ENCODE measurements around the gene TTLL11. TPM values are rescaled to one million over a fixed set of nuclear protein-coding genes. Genes with fewer than 3 reads are reported as not detected.

TTLL11 gene
- total and polyA plus RNA-seq, 2 of the 8 experiments (the other 6 are each of a cell fraction or from before 2014, with no cell fraction given): 0.56 to 0.80 TPM

DNA sequence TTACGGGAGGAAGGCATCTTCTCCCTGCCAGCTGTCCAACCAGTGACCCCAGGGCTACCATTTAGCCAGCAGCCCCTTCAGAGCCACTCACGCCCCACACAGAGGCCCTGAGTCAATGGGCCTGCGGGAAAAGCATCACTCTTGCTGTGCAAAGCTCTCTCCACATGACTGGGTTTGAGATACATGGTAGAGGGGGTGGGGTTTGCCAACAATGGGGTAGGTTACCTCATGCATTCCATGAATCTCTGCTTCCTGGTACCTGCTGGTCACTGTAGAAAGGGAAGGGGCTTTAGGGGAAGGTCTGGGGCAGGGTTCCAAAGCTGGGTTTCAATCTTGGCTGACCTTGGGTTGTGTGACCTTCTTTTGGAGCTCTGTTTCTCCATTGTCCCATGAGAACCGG is 22.9 kb upstream of the TTLL11 start:
- H3K79me1 ChIP-seq (ENCODE audit: low read depth, low read length): no peaks in the 10 kb centered on the region
- no peak overlapping the region for H3K23ac ChIP-seq (ENCODE audit: insufficient read length)
- peak overlapping the region; percentile 8 for H2BK15ac ChIP-seq (ENCODE audit: low read length)
- peak overlapping the region; percentile 37; the same call in 1 of the 2 replicates for H4K8ac ChIP-seq (ENCODE audit: extremely low read depth, insufficient read depth, low read length)
- 55% methylated on average over 4 of the region's 4 CpGs; no CpG with 5 or more reads in 1 of the 2 experiments for WGBS, 2 experiments (ENCODE audit: extremely low coverage in 1 of 2, insufficient coverage in 1 of 2, insufficient read length in 1 of 2, insufficient replicate concordance in 2 of 2, low coverage in 1 of 2, low lambda C conversion rate in 2 of 2, missing lambda C conversion rate in 1 of 2)
- no peak overlapping the region for H3K4me3 ChIP-seq (ENCODE audit: extremely low read depth in 1 of 4, insufficient read depth in 2 of 4, low read depth in 3 of 4, low read length in 4 of 4)
- H3K9me3 ChIP-seq (ENCODE audit: insufficient read depth in 2 of 2, low read depth in 1 of 2, low read length in 1 of 2): no peaks in the 10 kb centered on the region
- peak overlapping the region; percentile 95 for H2BK20ac ChIP-seq (ENCODE audit: low read length)
- H2BK12ac ChIP-seq (ENCODE audit: low read depth, low read length): peak overlapping the region; percentile 97; the same call in 1 of the 2 replicates
- peak overlapping the region; percentile 51; the same call in 1 of the 2 replicates for H3K27ac ChIP-seq (ENCODE audit: low read depth, low read length)
- POLR2A ChIA-PET (ENCODE audit: partially characterized antibody): interaction anchor here (1.1 to 1.2 kb wide), 4 partner anchors 9 to 28 kb away, joined by 3 to 4 read pairs (median 4); no protein-coding TSS in a partner anchor
- H3K23me2 ChIP-seq (ENCODE audit: low read depth, low read length): no peaks in the 10 kb centered on the region
- no peaks in the 10 kb centered on the region for H3K36me3 ChIP-seq (ENCODE audit: control insufficient read depth in 2 of 4, insufficient read depth in 4 of 4, low read length in 3 of 4)
- peak overlapping the region; percentile 8 for H3K4ac ChIP-seq (replicated peaks; ENCODE audit: insufficient read length, low read depth, low read length)
- CTCF ChIA-PET (ENCODE audit: partially characterized antibody): interaction anchor here (1.5 to 15.6 kb wide), 7 partner anchors 7 to 252 kb away, joined by 3 to 544 read pairs (median 94); no protein-coding TSS in a partner anchor
- H3K18ac ChIP-seq (ENCODE audit: extremely low read depth, low read length): peak overlapping the region; percentile 62; the same call in 1 of the 2 replicates
- FAIRE-seq (no peak), DNase-seq (ENCODE audit: low read depth in 1 of 2, low spot score in 2 of 2) (no peak)
- H2AFZ ChIP-seq (ENCODE audit: low read length): peak overlapping the region; percentile 54; the same call in 1 of the 2 replicates
- no peak overlapping the region for H3K14ac ChIP-seq (ENCODE audit: insufficient read length)
- H2AK5ac ChIP-seq (ENCODE audit: low read depth, low read length): 0 out of 2 replicates have a peak overlapping the region, but pooled peaks have one; percentile 53
- no peaks in the 10 kb centered on the region for H4K20me1 ChIP-seq (replicated peaks in 1 of 2; ENCODE audit: control insufficient read depth in 1 of 2, insufficient read depth in 2 of 2, low read length in 2 of 2)
- no peak overlapping the region for H4K5ac ChIP-seq (ENCODE audit: insufficient read length, low read depth, low read length)
- peak overlapping the region; percentile 50 for H4K91ac ChIP-seq (replicated peaks; ENCODE audit: insufficient read length, low read length)
- no peak overlapping the region for H2BK120ac ChIP-seq (replicated peaks; ENCODE audit: low read depth, low read length)
- H3K27me3 ChIP-seq (replicated peaks in 1 of 4; ENCODE audit: control insufficient read depth in 3 of 4, extremely low read depth in 1 of 4, insufficient read depth in 3 of 4, low read length in 3 of 4): no peaks in the 10 kb centered on the region; a peak in 2 of 7 replicates
- H3K4me2 ChIP-seq (ENCODE audit: insufficient read depth in 1 of 2, low read depth in 2 of 2, low read length in 2 of 2): peak overlapping the region; percentile 37 to 41; a peak in 2 of 4 replicates
- H3K79me2 ChIP-seq (ENCODE audit: control insufficient read depth in 1 of 2, insufficient read depth in 2 of 2, low read length in 2 of 2): no peaks in the 10 kb centered on the region
- peaks cover 8 to 16% (median 12%) of the 10 kb centered on the region in 4 experiments for H3K4me1 ChIP-seq (replicated peaks in 1 of 4; ENCODE audit: control insufficient read depth in 3 of 4, insufficient read depth in 4 of 4, low read length in 3 of 4)
- H2BK5ac ChIP-seq (ENCODE audit: low read depth, low read length): peak overlapping the region; percentile 1; the same call in 1 of the 2 replicates
- no peak overlapping the region for H3K56ac ChIP-seq (replicated peaks; ENCODE audit: insufficient read length, low read depth, low read length)
- H3K9ac ChIP-seq (replicated peaks in 1 of 4; ENCODE audit: extremely low read depth in 1 of 4, low read depth in 3 of 4, low read length in 3 of 4): no peak overlapping the region; a peak in 1 of 7 replicates

Measured in H1 (cell line).